ENCODE data around the gene MAGT1.
"Not testable (repeated sequence)": the region's sequence is repeated elsewhere in the genome, so short reads cannot be mapped to it uniquely, and the experiment has no call there.

The MAGT1 gene

DNA sequence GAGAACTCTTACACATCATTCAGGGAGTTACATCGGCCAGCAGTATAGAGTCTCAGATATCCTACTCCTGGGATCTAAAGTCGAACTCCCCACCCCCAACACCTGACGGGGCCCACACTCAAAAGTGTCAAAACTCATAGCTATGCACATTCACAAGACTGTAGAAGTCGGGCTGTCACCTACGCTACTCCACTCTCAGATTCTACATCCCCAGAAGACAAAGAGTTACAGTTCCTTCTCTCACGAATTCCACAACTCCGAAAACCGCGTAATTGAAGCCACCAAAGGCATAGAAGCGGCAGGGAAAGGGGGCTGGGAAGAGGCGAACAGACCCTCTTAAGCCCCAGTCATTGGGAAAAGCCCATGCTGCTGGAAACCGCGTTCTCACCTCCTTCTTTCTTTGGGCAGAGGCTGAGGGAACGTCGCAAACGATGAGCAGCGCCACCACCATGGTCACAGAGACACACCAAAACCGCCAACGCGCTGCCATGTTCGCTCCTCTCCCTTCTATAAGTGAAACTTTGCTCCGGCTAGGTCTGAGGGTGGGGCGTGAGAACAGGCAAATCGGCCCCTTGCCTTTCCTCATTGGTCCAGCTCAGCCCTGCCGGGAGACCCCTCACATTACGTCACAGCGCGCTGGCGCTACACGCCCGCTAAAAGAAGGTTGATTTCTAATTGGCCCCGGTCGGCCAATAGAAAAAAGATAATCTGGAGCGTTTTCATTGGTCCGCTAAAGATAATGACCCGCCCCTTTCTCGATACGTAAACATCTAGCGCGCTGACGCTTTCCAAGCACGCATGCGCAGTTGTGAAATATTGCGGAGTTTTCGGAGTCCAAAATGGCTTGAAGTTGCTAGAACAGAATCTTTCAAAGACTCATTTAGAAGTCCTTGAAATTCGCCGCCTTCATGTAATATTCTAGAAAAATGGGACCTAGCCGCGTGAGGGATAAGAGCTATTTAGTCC, at the start of gene MAGT1:
Gene MAGT1, minus strand, starts transcription at position 515 of the 966 bp plus-strand sequence. Its CDS starts 25 bp downstream, at position 490.
- peak; percentile 20 to 93 (median 83) for DNase-seq

DNA sequence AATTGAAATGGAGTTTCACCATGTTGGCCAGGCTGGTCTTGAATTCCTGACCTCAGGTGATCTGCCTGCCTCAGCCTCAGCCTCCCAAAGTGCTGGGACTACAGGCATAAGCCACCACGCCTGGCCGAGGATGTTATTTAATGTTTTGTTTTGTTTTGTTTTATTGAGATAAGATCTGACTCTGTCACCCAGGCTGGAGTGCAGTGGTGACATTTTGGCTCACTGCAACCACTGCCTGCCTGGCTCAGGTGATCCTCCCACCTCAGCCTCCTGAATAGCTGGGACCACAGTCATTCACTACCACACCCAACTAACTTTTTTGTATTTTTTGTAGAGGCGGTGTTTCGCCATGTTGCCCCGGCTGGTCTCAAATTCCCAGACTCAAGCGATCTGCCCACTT, 49.8 kb upstream of the MAGT1 start:
- not testable (repeated sequence) for DNase-seq

GRCh38 chrX:77938083-77938680, 42.9 kb upstream of the MAGT1 start:
- DNase-seq: no peak

- no peak for DNase-seq
Observed at GRCh38 chrX:77937291-77937690, 42.1 kb upstream of the MAGT1 start.

DNA sequence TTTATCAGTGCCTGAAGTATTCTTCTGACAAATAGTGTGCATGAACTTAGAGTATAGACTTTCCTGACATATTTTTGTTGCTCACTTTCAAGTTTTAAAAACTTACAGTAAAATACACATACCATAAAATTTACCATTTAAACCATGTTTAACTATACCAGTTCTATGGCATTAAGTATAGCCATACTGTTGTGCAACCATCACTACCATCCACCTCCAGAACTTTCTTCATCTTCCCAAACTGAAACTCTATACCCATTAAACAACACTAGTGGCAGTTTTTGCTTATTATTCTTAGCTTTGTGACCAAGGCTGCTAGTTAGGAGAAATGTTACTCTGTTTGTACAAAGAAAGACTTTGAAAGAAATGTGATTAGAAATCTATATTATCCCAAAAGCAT, 41.1 kb upstream of the MAGT1 start:
- no peak for DNase-seq

GRCh38 chrX:77935886-77936285, 40.7 kb upstream of the MAGT1 start:
- DNase-seq: no peak

DNA sequence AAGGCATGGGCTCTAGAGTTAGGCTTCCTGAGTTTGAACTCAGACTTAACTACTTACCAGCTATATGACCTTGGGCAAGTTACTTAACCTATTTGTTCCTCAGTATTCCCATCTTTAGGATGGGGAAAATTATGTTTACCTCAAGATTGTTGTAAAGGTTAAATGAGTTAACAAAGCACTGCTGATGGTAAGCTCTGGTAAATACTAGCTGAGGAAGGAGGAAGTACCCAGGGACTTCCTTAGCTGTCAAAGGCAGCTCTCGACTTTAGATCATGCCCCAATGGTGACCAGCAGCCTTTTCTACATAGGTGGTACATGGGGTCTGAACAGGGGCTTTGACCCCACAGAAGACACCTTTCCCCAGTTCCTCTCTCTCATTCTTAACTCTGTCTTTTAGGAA, 35.3 kb upstream of the MAGT1 start:
- DNase-seq: no peak

DNA sequence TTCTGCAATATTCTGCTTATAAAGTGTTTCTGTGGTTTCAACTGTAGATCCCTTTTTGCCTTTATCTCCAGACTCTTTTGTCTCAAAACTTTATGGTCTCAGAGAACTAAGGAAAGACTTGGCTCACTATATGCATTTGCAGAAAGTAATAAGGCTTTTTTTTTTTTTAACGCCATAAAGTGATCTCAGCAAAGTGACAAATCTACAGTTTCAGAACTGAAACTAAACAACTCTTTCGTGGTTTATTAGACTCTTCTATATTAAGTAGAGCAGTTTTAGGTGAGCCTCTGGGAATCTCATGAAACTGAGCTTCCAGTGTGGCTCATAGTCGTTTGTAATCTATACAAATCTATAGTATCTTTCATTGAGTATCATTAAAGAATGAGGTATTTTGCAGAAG, 30.5 kb upstream of the MAGT1 start:
- no peak for DNase-seq

GRCh38 chrX:77924320-77924859, 29.2 kb upstream of the MAGT1 start:
- DNase-seq: no peak

- no peak for DNase-seq
Observed at GRCh38 chrX:77922787-77923186, 27.6 kb upstream of the MAGT1 start.

DNA sequence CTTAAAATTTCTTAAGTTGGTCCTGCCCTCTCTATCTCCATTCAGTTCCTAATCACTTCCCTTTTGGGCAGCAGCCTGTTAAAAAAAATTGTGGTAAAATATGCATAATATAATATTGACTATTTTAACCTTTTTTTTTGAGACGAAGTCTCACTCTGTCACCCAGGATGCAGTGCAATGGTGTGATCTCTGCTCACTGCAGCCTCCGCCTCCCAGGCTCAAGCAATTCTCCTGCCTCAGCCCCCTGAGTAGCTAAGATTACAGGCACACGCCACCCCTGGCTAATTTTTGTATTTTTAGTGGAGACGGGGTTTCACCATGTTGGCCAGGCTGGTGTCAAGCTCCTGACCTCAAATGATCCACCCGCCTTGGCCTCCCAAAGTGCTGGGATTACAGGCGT, 24.1 kb upstream of the MAGT1 start:
- DNase-seq: not testable (repeated sequence)

- DNase-seq: no peak
Observed at GRCh38 chrX:77918568-77918967, 23.3 kb upstream of the MAGT1 start.

DNA sequence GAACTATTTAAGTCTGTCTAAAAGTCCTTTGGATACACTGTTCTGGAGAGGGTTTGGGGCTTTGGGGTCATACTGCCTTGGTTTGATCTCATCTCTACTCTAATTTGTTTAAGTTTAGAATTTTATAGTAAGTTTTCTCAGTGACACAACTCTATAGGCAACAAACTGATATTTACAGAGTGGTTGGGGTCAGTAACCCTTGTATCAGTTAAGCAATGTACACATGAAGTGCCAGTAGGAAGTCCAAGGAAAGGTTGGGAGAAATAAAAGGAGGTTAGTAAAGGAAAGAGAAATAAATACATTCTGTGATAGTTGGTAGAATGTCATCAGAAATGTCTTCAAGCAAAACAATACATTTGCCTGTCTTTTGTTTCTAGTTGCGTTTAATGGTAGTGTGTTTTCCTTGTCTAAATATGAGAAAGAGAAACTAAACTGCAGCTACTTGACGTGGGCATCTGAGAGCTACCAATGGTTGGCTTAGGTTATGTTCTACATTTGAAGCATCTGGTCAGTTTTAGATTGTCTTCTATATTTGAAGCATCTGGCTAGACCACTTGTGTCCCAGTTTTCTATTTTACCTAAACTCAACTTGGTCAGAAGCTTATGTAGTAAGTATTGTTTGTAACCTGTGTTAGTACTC, 22.2 kb upstream of the MAGT1 start:
- DNase-seq: no peak

- DNase-seq: peak; percentile 6 to 85 (median 74)
Observed at GRCh38 chrX:77910108-77910840, 15.0 kb upstream of the MAGT1 start, which contains the start of gene ATP7A. Gene ATP7A, plus strand, starts transcription at chrX:77910693. Its CDS starts 60,949 bp downstream, at chrX:77971642.

- DNase-seq: no peak
Observed at GRCh38 chrX:77901506-77901905, 6.3 kb upstream of the MAGT1 start.

DNA sequence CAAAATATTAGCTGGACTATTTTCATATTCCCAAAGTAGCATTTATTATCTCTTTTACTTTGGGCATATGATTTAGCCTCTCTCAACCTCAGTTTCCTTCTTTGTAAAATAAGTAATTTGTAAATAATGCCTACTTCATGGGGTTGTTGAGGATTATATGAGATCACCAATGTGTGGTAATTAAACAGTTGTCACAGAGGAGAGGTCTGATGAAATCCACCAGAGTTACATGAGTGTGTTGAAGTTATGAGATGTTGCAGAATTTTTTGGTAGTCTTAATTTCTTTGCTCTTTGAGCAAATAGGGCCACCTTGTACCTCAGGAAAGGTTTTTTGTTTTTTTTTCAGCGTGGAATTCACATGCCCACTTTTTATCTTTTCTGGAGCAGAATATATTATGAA, 5.5 kb upstream of the MAGT1 start:
- no peak for DNase-seq

GRCh38 chrX:77899081-77899828, 4.0 kb upstream of the MAGT1 start, which contains the start of gene COX7B:
Gene COX7B, plus strand, starts transcription at chrX:77899468. Its CDS starts 86 bp downstream, at chrX:77899554.
- peak in 54 of 58 donors; percentile 1 to 95 (median 46) for DNase-seq

DNA sequence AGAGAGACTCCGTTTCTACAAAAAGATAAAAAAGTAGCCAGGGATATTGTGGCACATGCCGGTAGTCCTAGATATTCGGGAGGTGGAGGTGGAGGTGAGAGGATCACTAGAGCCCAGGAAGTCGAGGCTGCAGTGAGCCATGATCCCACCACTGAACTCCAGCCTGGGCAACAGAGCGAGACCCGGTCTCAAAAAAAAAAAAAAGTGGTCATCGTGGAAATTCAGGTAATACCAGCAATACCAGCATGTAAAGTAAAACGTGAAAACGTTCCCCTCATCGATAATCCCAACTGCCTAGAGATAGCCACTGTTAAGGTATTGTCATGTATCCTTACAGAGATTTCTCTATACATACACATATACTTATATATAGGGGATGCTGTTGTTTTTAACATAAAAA, 1.5 kb downstream of the MAGT1 start:
- no peak for DNase-seq

DNA sequence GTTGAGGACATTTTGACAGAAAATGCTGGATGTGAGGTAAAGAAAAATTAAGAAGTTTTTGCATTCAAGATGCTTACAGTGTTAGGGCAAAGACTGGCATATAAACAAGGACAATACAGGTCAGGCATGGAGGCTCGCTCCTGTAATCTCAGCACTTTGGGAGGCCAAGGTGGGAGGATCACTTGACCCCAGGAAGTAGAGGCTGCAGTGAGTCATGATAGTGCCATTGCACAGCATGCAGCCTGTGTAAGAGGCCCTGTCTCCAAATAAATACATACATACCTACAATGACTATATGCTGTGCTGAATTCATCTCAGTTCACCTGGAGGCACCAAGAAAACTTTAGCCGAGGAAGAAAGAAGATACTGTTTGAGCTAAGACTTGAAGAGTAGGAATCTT, 2.3 kb downstream of the MAGT1 start:
- no peak for DNase-seq

DNA sequence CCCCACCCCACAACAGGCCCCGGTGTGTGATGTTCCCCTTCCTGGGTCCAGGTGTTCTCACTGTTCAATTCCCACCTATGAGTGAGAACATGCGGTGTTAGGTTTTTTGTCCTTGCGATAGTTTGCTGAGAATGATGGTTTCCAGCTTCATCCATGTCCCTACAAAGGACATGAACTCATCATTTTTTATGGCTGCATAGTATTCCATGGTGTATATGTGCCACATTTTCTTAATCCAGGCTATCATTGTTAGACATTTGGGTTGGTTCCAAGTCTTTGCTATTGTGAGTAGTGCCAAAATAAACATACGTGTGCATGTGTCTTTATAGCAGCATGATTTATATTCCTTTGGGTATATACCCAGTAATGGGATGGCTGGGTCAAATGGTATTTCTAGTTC, 13.8 kb downstream of the MAGT1 start:
- DNase-seq: not testable (repeated sequence)

Measured in anterior cingulate cortex (tissue), 58 donors.